Neural progenitor cell (in vitro differentiated cells): ENCODE data around the gene SLC10A1.

Source experiments
- CTCF ChIP-seq: fragments of 200-600 bp; sonication (generic); IDR thresholded peaks from 2 replicates; pipeline ENCODE4 v1.5.1; 2017; ENCODE audit warnings: antibody characterized with exemption, mild to moderate bottlenecking
- EZH2phosphoT487 ChIP-seq: fragments of 200-600 bp; sonication (generic); IDR thresholded peaks from 2 replicates; pipeline ENCODE4 v1.6.1; 2017; ENCODE audit warnings: antibody characterized with exemption

- no peak for TF ChIP-seq CTCF
- no peak for TF ChIP-seq EZH2phosphoT487
These were observed 47.1 kb upstream of the SLC10A1 start for GRCh38 chr14:69844171-69844570.
